NCI-H1092 treated with DMSO at 0.1 percent for 48 hours (cell line): ENCODE measurements around the gene SUN1.

ENCODE experiments used
- DNase-seq: peaks from one replicate; lab custom pipeline; 2025; lab: John Stamatoyannopoulos, UW

Gene SUN1

GRCh38 chr7:879093-879492 lies 46.8 kb downstream of the SUN1 start:
- DNase-seq: no peak

DNA sequence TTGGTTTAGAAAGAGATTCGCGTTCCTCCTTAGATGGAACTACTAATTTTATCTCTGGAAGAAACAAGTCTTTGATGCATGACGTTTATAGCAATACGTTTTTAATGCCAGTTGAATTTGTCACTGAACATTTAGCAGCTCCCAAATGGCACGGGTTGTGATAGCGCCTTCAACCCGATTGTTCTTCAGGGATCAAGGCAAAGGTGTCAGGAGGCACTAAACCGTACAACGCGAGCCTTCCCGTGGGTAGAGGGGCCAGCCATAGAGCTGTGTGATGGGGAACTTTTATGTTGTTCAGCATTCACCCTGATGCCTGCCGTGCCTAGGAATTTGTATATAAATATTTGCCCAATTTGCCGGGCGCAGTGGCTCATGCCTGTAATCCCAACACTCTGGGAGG lies 47.4 kb downstream of the SUN1 start:
- no peak for DNase-seq

GRCh38 chr7:880450-880849 lies 48.2 kb downstream of the SUN1 start:
- DNase-seq: no peak

GRCh38 chr7:881441-882234 lies 49.4 kb downstream of the SUN1 start:
- no peak for DNase-seq

DNA sequence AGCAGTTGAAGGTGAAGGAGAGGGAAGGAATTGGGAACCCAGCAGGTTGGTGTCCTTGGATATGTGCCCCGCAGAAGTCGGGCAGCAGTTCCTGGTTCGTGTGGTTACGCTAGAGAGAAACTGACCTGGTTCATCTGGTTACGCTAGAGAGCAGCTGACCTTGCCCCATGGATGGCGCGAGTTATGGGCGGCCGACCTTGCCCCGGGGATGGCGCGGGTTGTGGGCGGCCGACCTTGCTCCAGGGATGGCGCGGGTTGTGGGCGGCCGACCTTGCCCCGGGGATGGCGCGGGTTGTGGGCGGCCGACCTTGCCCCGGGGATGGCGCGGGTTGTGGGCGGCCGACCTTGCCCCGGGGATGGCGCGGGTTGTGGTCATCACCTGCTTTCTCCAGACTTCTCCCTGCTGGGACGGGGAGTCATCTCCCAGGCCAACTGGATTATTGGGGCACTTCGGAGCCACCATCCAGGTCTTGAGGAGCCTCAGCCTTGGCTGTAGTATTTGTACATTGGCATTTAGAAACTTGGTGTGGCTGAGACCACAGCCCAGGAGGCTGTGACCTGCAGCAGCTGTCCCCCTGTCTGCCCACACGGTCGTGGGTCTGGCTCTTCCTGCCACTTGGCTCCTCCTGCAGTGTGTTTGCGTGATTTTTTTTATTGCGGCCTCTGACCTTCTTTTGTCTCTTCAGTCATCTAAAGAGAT lies 50.2 kb downstream of the SUN1 start:
- no peak for DNase-seq

DNA sequence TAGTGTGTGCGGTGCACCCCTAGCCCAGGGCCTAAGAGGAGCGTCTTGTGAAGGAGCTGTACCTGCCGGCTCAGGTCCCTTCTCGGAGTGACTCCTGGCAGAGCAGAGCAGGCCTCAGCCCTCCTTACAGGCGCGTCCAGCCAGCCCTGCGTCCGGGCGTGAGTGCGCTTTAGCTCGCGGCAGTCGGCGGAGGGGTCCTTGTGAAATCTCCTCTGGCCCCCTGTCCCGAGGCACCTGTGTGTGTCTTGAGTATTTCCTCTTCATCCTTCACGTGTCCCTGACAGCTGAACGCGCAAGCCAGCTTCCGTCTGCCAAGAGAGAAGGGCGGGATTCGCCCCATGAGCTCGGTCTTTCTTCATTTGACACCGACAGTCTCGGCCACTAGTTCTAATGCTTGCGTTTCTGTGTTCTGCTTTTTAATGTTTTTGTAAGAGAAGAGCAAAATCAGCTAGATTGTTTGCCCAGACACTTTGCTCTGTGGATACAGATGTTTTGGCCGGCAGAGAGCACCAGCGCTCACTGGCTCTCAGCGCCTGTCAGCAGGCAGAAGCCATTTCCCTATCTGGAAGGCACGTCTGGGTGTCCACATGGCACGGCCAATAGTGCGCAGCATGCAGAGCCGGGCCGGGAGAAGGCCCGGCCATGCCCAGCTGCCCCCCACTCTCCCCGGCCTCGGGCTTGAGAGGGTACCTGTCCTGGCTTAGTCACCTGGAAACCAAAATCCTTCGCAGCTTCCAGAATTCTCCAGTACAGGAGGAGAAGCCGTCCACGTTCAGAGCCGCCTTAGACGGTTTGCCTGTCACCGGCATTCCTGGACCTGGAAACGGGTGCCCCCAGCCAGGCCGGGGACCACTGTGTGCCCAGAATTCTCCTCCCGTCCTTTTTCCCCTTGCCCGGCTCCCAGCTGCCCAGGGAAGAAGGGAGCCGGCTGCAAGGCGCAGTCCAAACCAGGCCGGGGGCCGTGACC lies 51.1 kb downstream of the SUN1 start:
- no peak for DNase-seq

DNA sequence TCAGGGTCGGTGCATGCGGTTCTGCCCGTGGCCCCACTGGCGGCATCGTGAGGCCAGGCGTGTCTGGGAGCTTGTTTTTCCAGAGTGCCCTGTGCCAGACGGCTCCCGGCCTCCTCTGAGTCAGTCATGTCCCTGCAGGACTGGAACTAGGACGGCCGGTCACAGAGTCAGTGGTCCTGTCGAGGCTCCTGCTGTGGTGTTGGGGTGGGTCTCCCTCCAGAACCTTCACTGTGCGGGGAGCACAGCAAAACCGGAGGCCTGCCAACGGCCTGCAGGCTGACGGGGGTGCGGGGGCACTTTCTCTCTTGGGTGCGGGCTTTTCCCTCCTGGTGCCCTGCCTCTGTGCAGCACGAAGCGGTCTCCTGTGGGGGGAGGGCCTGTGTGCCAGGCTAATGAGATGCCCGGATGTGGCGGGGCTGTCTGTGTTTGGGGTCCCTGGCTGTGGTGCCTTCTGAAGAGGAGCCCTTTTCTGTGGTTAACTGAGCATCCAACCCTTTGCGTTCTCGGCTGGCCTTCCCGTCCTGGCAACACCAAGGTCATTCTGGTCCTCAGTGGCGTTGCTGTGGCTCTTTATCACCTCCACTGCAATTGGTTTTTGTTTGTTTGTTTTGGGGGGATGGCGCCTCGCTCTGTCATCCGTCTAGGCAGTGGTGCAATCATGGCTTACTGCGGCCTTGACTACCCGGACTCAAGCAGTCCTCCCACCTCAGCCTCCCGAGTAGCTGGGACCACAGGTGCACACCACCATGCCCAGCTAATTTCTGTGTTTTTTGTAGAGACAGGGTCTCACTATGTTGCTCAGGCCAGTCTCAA lies 52.1 kb downstream of the SUN1 start:
- DNase-seq: no peak

DNA sequence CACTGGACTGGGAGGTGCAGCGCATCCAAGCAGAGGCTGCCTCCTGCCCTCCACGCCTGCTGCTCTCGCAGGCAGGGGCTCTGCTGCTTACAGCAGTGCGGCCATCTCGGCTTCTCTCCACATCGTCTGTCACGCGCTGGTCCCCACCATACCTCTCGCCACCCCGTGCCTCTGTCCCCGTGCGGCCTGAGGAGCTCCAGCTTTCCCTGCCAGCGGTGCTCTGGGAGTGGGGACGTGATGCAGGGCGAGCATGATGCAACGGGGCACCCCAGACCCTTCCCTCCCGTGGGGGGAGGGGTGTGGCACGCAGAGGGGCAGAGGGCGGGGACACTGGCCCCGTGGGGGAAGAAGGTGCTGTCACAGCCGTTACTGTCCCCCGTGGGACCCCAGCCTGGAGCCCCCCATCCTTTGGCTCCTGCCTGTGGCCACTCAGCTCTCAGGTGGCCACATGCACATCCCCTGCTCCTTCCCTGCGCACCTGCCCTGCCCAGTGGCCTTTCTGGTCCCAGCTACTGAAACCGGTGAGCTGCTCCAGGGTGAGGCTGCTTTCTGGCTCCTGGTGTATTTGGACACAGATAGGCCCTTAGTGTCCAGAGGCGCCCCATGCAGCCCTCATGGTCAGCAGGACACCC lies 53.1 kb downstream of the SUN1 start:
- no peak for DNase-seq

DNA sequence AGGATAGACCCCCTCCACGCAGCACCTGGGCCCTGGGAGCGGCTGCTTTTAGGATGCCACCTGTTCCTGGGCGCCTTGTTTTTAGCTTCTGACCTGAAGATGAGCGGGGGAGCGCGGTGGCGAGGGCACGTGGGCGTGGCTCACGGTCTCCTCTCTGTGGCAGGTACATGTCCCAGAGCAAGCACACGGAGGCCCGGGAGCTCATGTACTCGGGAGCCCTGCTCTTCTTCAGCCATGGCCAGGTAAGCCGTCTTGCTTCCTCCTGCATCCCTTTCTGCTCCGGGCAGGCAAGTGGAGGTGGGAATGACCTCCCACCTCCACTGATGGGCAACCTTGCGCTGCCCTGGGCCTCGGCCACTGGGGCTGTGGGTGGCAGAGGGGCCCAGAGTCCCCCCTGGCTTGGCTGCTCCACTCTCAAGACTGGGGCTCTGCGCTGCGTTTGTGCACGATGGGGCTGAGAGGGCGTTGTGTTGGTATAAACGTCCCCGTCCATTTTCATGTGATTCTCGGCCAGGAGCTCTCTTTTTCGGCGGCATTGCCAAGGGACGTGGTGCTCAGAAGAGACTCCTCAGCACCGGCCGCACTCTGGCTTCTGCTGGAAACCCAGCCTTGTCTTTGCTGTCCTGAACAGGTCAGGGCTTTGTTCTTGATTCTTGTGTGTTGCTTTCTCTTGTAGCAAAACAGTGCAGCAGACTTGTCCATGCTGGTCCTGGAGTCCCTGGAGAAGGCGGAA lies 53.8 kb downstream of the SUN1 start:
- no peak for DNase-seq

- no peak for DNase-seq
These were observed 54.6 kb downstream of the SUN1 start for GRCh38 chr7:886626-887487.

- DNase-seq: no peak
These were observed 55.2 kb downstream of the SUN1 start for GRCh38 chr7:887488-887820.

GRCh38 chr7:888081-889024 lies 56.1 kb downstream of the SUN1 start:
- no peak for DNase-seq

GRCh38 chr7:889025-889390 lies 56.7 kb downstream of the SUN1 start:
- no peak for DNase-seq

- DNase-seq: no peak
These were observed 57.1 kb downstream of the SUN1 start for GRCh38 chr7:889391-889790.

DNA sequence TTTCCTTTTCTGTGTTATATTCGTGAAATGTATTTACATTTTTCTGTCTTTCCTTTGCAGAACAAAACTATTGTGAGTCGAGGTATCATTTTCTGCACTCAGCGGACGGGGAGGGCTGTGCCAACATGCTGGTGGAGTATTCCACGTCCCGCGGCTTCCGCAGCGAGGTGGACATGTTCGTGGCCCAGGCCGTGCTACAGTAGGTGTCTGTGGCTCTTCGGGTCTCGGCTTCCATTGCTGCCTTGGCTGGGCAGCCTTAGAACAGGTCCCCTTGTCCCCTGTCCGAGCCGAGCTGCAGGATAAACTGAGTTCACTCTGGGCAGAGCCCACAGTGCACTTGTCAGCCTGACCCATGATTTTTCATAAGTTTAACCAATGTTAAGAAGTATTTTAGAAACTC lies 58.6 kb downstream of the SUN1 start:
- no peak for DNase-seq

GRCh38 chr7:891291-891690 lies 59.0 kb downstream of the SUN1 start:
- DNase-seq: no peak

- no peak for DNase-seq
These were observed 59.5 kb downstream of the SUN1 start for GRCh38 chr7:891805-892204.
